OCI-LY1 (cell line): ENCODE measurements around the gene SYT7.

ENCODE experiments used
- H2AFZ ChIP-seq: fragments of 200-600 bp; sonication (generic), shearing (Covaris generic); 2 replicates; pipeline ENCODE4 v1.6.0; 2014; ENCODE audit warnings: antibody characterized with exemption, mild to moderate bottlenecking, low read length
- H3F3A ChIP-seq: fragments of 200-600 bp; sonication (generic), shearing (Covaris generic); 2 replicates; pipeline ENCODE4 v1.6.0; 2014; ENCODE audit warnings: mild to moderate bottlenecking, antibody characterized with exemption, low read length, moderate library complexity; ENCODE audit not compliant: insufficient read depth
- H3K27ac ChIP-seq: fragments of 200-600 bp; sonication (generic); 2 replicates; pipeline ENCODE4 v1.5.1; 2014; ENCODE audit warnings: low read length, mixed run types, mild to moderate bottlenecking, low read depth; ENCODE audit not compliant: poor library complexity, severe bottlenecking
- H3K27me3 ChIP-seq: fragments of 200-600 bp; sonication (generic); 2 replicates; pipeline ENCODE4 v1.6.0; 2014; ENCODE audit warnings: antibody characterized with exemption, mild to moderate bottlenecking, low read length, moderate library complexity; ENCODE audit not compliant: insufficient read depth
- H3K36me3 ChIP-seq: fragments of 200-600 bp; sonication (generic); 2 replicates; pipeline ENCODE4 v1.6.1; 2014; ENCODE audit warnings: mild to moderate bottlenecking, antibody characterized with exemption, low read length, moderate library complexity, mixed read lengths; ENCODE audit not compliant: insufficient read depth
- H3K4me1 ChIP-seq: fragments of 200-600 bp; sonication (generic); 2 replicates; pipeline ENCODE4 v1.5.1; 2014; ENCODE audit warnings: mild to moderate bottlenecking, low read length, moderate library complexity; ENCODE audit not compliant: insufficient read depth, severe bottlenecking
- H3K4me2 ChIP-seq: fragments of 200-600 bp; sonication (generic), shearing (Covaris generic); 2 replicates; pipeline ENCODE4 v1.6.1; 2014; ENCODE audit warnings: low read length
- H3K4me3 ChIP-seq: fragments of 200-600 bp; sonication (generic); 2 replicates; pipeline ENCODE4 v1.5.1; 2014; ENCODE audit warnings: low read length, low read depth, mild to moderate bottlenecking, mixed read lengths; ENCODE audit not compliant: poor library complexity, severe bottlenecking
- H3K79me2 ChIP-seq: fragments of 200-600 bp; shearing (Covaris generic); 2 replicates; pipeline ENCODE4 v1.6.1; 2016; ENCODE audit warnings: mixed run types, low read length, mixed read lengths; ENCODE audit not compliant: insufficient read depth
- H3K9ac ChIP-seq: fragments of 200-600 bp; sonication (generic), shearing (Covaris generic); 2 replicates; pipeline ENCODE4 v1.6.1; 2014; ENCODE audit warnings: mild to moderate bottlenecking, low read length, mixed read lengths
- H3K9me2 ChIP-seq: fragments of 200-600 bp; sonication (generic), shearing (Covaris generic); 2 replicates; pipeline ENCODE4 v1.6.1; 2014; ENCODE audit warnings: low read depth, mild to moderate bottlenecking, low read length, mixed read lengths
- H3K9me3 ChIP-seq: fragments of 200-600 bp; shearing (Covaris generic); 2 replicates; pipeline ENCODE4 v1.6.1; 2014; ENCODE audit warnings: low read length, mixed read lengths
- H4K20me1 ChIP-seq: fragments of 200-600 bp; sonication (generic), shearing (Covaris generic); 2 replicates; pipeline ENCODE4 v1.6.0; 2016; ENCODE audit warnings: mild to moderate bottlenecking, low read length; ENCODE audit not compliant: insufficient read depth
- EZH2 ChIP-seq: fragments of 200-600 bp; sonication (generic), shearing (Covaris generic); IDR thresholded peaks from 2 replicates; pipeline ENCODE4 v1.8.0; 2017; ENCODE audit warnings: borderline replicate concordance, mixed run types, mild to moderate bottlenecking, antibody characterized with exemption, low read length, moderate library complexity, mixed read lengths
- TF ChIP-seq, protein P1 (sequence below): fragments of 200-600 bp; sonication (generic), shearing (Covaris generic); IDR thresholded peaks from 2 replicates; pipeline ENCODE4 v1.5.1; 2017; ENCODE audit warnings: mild to moderate bottlenecking, antibody characterized with exemption, low read length, moderate library complexity, mixed read lengths

Gene SYT7

GRCh38 chr11:61513143-61513765 is 67.6 kb downstream of the SYT7 start:
- no peak overlapping the region for H3K4me2 ChIP-seq
- H3F3A ChIP-seq, result no peaks in the 10 kb centered on the region
- H3K79me2 ChIP-seq, result no peaks in the 10 kb centered on the region
- H3K9ac ChIP-seq, result no peak overlapping the region
- peaks cover 6% of the 10 kb centered on the region; the same call in 1 of the 2 replicates for H3K27me3 ChIP-seq
- H4K20me1 ChIP-seq, result no peaks in the 10 kb centered on the region
- H3K27ac ChIP-seq, result no peak overlapping the region
- TF ChIP-seq EZH2, result no peak
- TF ChIP-seq, protein P1, sequence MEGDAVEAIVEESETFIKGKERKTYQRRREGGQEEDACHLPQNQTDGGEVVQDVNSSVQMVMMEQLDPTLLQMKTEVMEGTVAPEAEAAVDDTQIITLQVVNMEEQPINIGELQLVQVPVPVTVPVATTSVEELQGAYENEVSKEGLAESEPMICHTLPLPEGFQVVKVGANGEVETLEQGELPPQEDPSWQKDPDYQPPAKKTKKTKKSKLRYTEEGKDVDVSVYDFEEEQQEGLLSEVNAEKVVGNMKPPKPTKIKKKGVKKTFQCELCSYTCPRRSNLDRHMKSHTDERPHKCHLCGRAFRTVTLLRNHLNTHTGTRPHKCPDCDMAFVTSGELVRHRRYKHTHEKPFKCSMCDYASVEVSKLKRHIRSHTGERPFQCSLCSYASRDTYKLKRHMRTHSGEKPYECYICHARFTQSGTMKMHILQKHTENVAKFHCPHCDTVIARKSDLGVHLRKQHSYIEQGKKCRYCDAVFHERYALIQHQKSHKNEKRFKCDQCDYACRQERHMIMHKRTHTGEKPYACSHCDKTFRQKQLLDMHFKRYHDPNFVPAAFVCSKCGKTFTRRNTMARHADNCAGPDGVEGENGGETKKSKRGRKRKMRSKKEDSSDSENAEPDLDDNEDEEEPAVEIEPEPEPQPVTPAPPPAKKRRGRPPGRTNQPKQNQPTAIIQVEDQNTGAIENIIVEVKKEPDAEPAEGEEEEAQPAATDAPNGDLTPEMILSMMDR, result no peak
- no peaks in the 10 kb centered on the region for H3K9me3 ChIP-seq
- H3K4me1 ChIP-seq, result no peaks in the 10 kb centered on the region
- H3K36me3 ChIP-seq, result no peaks in the 10 kb centered on the region
- H3K9me2 ChIP-seq, result no peaks in the 10 kb centered on the region
- no peak overlapping the region for H3K4me3 ChIP-seq
- H2AFZ ChIP-seq, result no peak overlapping the region

DNA sequence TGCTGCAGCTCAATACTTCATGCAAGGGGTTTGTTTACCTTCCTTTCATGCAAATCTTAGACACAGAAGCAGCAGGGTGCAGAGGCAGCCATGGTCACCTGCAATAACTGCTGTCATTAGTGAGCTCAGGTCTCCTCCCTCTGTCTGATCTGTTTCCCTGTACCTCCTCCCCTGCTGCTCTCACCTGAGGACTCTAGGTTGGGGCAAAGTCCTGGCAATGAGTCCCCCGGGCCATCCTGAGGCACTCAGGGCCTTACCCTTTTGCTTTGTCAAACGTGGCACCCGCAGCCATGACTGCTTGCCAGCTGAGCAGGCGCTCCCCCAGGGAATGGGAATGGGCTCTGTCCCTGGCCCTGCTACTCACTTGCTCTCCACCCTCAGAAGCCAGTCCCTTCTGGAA is 68.4 kb downstream of the SYT7 start:
- TF ChIP-seq EZH2, result no peak
- TF ChIP-seq, protein P1, result no peak
- Histone ChIP-seq H3K36me3 (no peaks in the 10 kb centered on the region), H3K4me3 (no peak overlapping the region)

GRCh38 chr11:61511383-61511782 is 69.5 kb downstream of the SYT7 start:
- Histone ChIP-seq H3K4me3 (no peak overlapping the region), H3F3A (no peaks in the 10 kb centered on the region), H3K4me2 (no peak overlapping the region), H4K20me1 (no peaks in the 10 kb centered on the region), H2AFZ (no peak overlapping the region), H3K9me3 (no peaks in the 10 kb centered on the region), H3K27me3 (peaks cover 6% of the 10 kb centered on the region; the same call in 1 of the 2 replicates), H3K4me1 (no peaks in the 10 kb centered on the region), H3K27ac (no peak overlapping the region), H3K9ac (no peak overlapping the region), H3K36me3 (no peaks in the 10 kb centered on the region), H3K9me2 (no peaks in the 10 kb centered on the region), H3K79me2 (no peaks in the 10 kb centered on the region)
- TF ChIP-seq EZH2, result no peak
- TF ChIP-seq, protein P1, result no peak

More for the DNA sequence above, 68.4 kb downstream of the SYT7 start:
- no peak overlapping the region for H3K27ac ChIP-seq
- H3K9ac ChIP-seq, result no peak overlapping the region
- H3K27me3 ChIP-seq, result peaks cover 6% of the 10 kb centered on the region; the same call in 1 of the 2 replicates
- H3K4me2 ChIP-seq, result no peak overlapping the region
- no peaks in the 10 kb centered on the region for H4K20me1 ChIP-seq
- H3K4me1 ChIP-seq, result no peaks in the 10 kb centered on the region
- H2AFZ ChIP-seq, result no peak overlapping the region
- no peaks in the 10 kb centered on the region for H3K79me2 ChIP-seq
- no peaks in the 10 kb centered on the region for H3F3A ChIP-seq
- no peaks in the 10 kb centered on the region for H3K9me3 ChIP-seq
- H3K9me2 ChIP-seq, result no peaks in the 10 kb centered on the region
